SK-N-SH treated with all-trans-retinoic acid at 6 μM for 48 hours (cell line): ENCODE data around the gene SVOP.

Experiments used
- ARNTL ChIP-seq: fragments of 450-650 bp; formaldehyde crosslinking; IDR thresholded peaks from 2 replicates; pipeline ENCODE4 v1.5.0; 2020; ENCODE audit warnings: low read depth, mild to moderate bottlenecking, moderate library complexity, borderline replicate concordance
- OSR1 ChIP-seq: fragments of 250-450 bp; sonication (Bioruptor Pico); IDR thresholded peaks from 2 replicates; pipeline ENCODE4 v1.8.0; 2022; ENCODE audit warnings: moderate library complexity, mild to moderate bottlenecking, inconsistent platforms
- TOX ChIP-seq: fragments of 250-450 bp; sonication (Bioruptor Pico); IDR thresholded peaks from 2 replicates; pipeline ENCODE4 v1.8.0; 2021; ENCODE audit warnings: mild to moderate bottlenecking, moderate library complexity, borderline replicate concordance
- ZFP3 ChIP-seq: fragments of 250-450 bp; sonication (Bioruptor Pico); IDR thresholded peaks from 2 replicates; pipeline ENCODE4 v1.5.0; 2020; ENCODE audit warnings: mild to moderate bottlenecking, moderate library complexity

DNA sequence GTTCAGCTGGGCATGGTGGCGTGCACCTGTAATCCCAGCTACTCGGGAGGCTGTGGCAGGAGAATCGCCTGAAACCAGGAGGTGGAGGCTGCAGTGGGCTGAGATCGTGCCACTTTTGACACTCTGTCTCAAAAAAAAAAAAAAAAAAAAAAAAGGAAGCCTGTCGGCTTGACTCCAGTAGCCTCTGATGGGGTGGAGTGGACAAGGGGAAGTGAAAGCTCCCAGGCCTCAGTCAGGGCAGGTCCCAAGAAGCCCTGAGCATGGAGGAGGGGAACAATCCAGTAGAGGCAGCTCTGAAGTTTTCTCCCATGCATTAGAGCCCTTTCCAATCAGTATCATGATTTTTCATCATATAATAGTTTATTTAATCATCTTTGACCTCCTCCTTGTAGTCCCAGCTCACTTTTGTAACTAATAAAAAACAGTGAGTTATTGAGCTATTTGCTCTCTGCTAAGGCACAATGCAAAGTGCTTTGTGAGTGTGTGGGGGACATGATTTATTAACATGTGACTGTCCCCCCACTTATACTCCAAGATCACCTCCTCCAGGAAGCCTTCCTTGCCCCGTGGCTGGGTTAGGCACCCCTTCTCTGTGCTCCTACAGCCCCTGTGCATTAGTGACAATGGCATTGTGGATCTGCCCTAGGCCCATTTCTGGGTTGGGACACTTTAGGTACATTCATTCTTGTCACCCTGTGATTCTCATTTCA, 158.8 kb downstream of the SVOP start:
- no peak for TF ChIP-seq ZFP3 (CRISPR knock-in tag)
- no peak for TF ChIP-seq ARNTL (CRISPR knock-in tag)
- TF ChIP-seq TOX = no peak
- no peak for TF ChIP-seq OSR1 (CRISPR knock-in tag)
